NCI-H524 (cell line): ENCODE data around the gene CELSR2.
A peak's percentile ranks its signal among the peaks of the same experiment; 100 is the strongest.

Experiments
- DNase-seq, 2 experiments: peaks; one replicate each; lab custom pipeline; 2025; lab: John Stamatoyannopoulos, UW

CELSR2 gene

DNA sequence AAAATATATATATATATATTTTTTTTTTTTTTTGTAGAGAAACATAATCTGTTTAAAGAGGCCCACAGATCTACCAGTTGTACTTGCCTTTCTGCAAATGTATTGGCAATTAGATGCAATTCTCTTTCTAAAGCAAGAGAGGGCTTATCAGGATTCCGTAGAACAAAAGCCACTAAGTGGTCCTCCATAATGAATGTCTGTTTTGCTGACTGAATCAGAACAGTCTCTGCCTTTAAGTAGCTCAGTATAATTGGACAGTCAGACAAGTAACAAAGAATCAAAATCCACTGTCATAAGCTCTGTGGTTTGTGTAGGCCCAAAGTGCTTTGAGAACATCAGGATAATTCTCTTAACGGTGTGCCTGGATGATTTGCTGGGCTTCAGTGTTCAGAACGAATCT lies 18.3 kb upstream of the CELSR2 start:
- no peak for DNase-seq

DNA sequence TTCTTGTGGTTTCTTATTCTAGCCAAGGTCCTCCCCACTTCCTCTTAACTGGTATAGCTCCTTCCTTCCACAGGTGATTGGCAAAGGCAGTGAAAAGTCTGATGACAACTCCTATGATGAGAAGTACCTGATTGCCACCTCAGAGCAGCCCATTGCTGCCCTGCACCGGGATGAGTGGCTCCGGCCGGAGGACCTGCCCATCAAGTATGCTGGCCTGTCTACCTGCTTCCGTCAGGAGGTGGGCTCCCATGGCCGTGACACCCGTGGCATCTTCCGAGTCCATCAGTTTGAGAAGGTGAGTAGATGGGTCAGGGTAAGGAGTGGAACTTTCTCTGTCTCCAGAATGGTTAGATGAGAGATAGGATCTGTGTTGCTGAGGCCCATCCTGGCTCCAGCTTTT lies 14.2 kb upstream of the CELSR2 start:
- DNase-seq, result no peak

DNA sequence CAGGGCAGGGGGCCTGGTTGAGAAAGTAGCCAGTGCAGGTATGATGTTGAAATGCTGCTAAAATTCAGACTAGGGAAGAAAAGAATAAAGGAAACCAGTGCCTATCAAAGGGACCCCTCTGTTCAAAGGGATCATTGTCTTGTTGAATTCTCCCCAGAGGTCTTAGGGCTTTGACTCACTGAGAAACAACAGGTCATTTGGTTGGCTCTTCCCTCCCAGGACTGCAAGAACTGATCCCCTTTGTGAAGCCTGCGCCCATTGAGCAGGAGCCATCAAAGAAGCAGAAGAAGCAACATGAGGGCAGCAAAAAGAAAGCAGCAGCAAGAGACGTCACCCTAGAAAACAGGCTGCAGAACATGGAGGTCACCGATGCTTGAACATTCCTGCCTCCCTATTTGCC lies 11.8 kb upstream of the CELSR2 start:
- no peak for DNase-seq

DNA sequence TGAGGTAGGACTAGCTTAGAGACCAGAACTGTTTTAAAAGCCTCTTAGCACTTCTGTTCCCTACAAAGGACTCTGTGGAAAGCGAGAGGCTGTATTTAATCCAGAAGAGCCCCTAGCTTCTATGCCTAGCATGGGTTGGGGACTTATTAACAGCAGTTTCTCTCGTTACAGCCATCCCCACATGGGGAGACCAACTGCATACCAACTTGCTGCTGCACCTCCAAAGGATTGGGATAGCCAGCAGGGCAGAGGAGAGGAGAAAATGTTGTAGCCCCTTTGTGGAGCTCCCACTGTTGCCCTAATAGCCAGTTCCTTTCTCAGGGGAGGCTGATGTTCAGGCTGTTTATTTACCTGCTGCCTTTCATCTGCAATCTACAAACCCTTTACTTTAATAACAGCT lies 11.0 kb upstream of the CELSR2 start:
- no peak for DNase-seq

DNA sequence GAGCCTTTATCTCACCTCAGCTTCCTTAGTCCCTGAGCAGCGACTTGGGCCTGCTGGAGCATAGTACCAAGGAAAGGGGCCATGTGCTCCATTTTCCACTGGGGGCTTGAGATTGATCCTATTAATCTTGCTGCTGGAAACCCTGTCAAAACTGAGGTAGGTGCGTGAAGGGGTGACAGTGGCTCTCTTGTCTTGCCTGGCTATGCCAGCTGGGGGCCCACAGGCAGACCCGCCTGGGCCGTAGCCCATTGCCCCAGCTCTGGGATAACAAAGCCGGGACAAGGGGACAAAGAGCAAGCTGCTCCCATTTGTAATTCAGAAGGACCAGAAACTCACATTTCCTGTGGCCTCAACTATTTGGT lies 10.3 kb upstream of the CELSR2 start:
- no peak for DNase-seq

DNA sequence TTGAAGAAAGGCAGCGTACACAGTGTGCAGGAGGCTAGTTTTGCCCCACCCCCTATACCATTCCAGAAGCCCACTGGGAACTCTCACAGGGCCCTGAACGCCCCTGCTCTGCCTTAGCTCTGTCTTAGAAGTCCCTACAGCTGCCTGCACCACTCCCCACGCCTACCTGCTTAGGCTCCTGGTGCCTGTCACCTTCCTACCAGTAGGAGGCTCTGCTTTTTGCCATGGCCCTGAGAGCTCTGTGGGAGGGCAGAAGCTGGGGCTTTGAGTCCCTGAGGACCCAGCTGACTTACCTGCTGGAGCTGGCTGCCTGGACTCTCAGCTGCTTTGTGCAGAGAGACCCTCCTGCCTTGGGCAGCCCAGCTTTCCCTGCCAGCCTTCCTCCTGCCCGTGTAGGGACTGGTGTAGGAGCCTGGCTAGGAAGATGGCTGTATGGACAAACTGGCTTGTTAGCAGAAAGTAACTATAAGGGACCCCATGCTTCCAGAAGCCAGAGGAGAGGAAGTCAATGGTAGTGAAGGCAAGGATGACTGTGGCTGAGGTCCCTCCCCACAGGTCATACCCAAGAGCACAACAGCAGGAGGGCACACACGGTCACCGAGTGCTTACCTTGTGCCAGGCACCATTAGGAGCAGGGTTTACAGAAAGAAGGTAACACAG lies 9.8 kb upstream of the CELSR2 start:
- peak; percentile 45 to 56 for DNase-seq

DNA sequence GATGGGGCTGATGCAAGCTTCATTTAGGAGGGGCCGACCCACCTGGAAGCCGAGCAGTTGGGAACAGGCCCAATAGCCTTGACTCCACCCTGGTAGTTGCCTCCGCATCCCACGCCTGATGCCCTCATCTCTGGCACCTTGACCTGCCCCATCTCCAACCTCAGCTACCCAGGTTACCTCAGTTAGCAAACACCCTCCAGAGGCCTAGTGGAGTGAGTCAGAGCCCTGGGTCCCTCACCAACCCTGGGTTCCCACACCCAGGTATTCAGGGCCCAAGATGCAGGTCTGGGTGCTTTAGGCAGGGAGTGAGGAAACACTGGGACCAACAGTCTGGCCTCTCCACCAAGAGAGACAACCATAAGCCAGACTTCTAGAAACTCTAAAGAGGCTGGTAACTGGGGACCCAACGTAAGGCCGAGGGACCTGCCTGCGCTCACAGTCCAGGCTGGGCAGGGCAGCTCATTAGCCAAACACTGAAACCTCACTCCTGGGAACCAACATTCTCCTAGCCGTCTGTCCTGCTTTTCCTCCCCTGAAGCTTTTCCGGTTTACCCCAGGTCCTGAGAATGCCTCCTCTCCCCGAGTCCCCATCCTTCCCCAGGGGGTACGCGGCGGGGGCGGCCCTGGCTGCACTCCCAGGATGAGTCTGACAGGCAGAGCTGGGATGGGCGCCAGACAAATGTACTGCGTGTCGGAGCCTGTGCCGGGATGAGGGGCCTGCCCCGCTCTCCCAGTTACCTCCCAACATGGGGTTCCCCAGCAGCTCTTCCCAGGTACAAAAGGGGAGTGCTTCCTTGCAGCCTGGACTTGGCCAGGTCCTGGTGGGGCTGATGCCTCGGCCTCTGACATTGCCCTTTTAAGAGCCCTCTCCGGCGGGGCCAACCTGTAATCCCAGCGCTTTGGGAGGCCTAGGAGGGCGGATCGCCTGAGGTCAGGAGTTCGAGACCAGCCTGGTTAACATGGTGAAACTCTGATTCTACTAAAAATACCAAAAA lies 8.9 kb upstream of the CELSR2 start:
- DNase-seq, result no peak

DNA sequence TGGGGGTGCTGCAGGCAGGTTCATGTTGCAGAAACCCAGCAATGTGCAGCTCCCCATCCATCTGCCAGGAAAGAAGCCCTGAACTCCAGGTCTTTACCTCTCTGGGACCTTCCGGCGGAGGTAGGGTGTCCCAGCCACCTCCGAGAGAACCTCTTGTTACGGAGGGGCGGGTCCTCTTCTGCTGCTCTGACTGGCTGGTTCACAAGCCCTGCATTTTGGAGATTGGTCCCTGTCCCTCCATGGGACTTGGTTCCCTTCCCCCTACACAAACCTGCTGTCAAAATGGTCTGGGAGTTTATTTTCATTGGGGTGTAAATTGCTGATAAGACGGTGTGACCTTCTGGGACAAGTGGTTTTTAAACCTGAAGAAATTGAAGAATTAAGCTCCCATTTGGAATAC lies 8.0 kb upstream of the CELSR2 start:
- DNase-seq, result peak in 1 of 2 experiments; percentile 48

DNA sequence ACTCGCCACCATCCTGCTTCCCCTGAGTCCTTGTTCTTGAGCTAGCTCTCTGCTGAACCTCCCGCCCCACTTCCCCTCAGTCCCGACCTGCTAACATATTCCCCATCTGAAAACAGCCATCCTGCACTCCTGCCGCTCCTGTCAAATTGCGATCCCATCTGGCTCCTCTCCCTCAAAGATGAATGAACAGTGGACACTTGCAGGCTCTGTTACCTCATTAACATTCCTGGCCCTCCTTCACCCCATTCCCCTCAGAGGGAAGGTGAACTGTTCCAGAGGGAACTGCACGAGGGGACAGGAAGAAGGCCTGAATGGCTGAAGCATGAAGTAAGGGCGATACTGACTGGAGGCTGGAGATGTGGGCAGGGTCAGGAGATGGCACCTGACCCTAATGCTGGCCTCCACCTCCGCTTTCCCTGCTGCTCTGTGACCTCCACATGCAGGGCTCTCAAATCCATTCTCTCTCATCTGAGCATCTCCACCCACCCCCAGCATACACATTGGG lies 7.4 kb upstream of the CELSR2 start:
- peak; percentile 75 to 85 for DNase-seq

DNA sequence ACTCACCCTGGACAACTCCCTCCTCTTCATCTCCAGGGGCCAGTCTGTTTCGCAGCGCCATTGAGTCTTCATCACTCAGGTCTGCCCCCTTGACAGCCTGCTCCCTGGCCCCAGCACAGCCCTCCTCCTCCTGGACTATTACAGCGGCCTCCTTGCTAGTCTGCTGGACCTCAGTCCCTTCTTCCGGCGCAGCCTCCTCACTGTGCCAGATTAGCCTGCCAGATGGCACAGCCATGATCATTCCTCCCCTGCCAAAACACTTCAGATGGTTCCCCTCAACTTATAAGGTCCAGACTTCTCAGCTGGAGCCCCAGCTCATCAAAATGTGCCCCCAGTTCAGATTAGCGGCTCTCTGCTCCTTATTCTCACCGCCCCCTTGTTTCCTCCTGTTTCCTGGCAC lies 7.0 kb upstream of the CELSR2 start:
- DNase-seq, result peak; percentile 62 to 80

DNA sequence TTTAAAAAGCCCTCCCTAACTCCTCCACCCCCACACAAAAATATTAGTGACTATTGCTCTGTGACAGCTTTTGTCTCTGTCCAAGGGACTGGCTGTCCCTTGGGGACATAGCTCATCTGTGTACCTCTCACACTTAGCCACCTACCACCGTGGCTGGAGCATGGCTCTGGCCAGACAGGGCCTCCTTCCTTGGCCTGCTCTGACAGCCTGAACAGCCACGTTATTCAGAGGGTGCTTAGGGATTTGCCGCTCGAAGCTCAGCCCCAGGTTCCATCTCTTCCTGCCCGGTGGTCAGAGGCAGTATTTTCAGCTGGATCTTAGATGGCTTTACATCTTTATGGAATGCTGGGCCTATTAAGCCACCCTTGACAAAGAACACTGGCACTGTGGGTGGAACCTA lies 6.1 kb upstream of the CELSR2 start:
- peak in 1 of 2 experiments; percentile 14 for DNase-seq

DNA sequence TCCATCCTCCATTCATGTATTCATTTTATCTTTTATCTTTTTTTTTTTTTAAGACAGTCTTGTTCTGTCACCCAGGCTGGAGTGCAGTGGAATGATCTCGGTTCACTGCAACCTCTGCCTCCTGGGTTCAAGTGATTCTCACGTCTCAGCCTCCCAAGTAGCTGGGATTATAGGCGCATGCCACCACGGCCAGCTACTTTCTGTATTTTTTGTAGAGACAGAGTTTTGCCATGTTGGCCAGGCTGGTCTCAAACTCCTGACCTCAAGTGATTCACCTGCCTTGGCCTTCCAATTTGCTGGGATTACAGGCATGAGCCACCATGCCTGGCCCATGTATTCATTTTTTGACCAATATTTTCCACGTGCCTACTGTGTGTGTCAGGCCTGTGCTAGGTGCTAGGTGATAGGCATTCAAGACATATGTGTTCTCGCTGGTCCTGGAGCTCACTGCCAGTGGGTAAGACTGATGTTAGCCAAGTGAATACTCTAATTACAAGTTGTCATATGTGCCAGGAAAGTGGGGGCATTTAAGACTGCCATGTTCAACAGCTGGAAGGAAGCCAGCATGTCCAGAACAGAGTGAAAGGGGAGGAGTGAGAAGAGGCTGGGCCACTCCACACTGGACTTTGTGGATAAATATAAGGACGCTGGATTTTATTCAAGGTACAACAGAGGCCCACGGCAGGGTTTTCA lies 5.3 kb upstream of the CELSR2 start:
- DNase-seq, result peak; percentile 30 to 48

DNA sequence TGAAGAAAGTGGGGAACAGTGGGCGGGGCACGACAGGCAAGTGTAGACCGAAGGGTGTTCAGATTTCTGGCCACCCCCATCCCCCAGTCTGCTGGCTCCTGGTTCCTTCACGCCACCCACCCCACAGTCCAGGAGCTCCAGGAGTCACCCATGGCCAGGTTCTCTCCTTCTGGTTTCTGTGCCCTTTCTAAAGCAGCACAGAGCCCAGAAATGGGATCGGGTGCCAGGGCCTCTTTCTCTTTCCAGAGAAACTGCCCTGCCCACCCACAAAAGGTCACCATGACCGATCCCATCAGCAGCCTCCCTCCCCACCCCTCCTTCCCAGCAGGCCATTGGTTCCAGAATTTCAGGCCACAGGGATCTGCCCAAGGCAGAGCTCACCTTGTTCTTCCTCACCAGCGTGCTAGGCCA lies 3.2 kb upstream of the CELSR2 start:
- no peak for DNase-seq

DNA sequence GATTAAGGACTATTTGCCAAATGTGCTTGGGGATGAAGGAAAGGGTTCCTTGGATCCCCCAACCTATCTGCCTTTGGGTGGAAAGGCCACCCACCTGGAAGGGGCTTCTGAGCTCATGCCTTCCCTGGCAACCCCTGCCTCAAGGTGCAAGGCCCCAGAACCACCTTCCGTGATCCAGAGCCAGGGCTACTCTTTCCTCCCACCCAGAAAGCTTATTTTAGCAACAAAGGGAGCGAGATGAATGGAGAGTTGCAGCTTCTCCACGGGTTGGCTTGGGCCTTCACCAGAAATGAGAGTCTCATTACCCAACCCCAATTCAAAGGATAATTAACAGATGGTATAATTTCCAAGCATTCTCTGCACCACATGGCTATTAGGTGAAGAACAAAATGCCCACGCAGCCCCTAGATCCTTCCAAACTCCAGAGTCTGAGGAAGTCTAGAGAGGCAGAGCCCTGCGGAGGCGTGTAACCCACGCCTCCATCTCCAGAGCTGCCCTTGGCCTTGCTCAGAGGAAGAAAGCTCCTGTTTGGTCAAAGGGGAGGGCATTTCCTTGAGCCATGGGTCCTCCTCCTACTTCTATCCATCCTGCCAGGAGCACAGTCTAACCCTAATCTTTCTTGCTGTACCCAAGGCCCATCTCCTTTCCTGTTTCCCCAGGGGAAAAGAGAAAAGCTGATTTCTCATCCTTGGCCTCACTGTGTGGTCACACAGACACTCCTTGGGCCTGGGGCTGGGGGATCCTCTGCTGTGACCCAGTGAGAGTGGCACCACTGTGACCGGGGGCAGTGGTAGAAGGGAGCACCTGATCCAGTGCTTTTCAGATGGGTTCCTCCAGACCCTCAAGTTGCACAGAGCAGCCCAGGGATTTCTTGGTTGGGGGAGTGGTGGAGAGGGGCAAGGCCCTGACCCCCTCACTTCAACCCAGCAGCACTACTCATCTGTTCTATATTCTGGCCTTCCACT lies 1.7 kb upstream of the CELSR2 start:
- no peak for DNase-seq

DNA sequence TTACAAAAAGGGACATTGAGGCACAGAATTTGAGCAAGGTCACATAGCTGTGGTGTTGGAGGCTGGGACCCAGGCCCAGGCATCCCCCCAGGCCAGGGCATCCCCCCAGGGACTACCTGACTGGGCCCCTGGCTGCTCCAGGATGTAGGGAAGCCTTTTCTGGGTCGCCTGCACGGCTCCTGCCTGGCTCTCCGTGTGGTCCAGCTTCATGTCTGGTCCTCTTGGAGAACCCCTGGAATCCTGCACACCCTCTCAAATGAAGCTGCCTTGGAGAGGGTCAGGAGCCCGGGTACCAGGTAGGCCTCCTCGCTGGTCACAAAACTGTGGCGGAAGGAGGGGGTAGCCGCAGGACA lies 919 bp upstream of the CELSR2 start:
- no peak for DNase-seq

DNA sequence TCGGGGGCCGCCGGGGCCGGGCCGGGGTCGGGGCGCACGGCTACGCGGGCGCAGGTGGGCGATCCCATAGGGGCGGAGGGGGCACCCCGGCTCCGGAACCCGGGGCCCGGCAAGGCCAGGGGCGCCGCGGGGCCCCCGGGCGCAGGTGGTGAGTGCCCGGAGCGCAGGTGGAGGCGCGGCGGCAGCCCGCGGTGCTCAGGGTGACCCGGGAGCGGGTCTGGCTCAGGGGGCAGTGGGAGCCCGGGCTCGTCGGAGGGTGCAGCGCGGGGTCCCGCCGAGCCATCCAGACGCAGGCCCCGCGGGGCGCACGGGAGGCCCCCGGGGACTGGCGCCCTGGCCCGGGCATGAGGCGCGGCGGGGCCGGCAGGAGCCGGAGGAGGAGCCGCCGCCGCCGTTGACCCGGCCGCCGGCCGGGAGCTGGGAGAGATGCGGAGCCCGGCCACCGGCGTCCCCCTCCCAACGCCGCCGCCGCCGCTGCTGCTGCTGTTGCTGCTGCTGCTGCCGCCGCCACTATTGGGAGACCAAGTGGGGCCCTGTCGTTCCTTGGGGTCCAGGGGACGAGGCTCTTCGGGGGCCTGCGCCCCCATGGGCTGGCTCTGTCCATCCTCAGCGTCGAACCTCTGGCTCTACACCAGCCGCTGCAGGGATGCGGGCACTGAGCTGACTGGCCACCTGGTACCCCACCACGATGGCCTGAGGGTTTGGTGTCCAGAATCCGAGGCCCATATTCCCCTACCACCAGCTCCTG lies 489 bp downstream of the CELSR2 start:
- no peak for DNase-seq

DNA sequence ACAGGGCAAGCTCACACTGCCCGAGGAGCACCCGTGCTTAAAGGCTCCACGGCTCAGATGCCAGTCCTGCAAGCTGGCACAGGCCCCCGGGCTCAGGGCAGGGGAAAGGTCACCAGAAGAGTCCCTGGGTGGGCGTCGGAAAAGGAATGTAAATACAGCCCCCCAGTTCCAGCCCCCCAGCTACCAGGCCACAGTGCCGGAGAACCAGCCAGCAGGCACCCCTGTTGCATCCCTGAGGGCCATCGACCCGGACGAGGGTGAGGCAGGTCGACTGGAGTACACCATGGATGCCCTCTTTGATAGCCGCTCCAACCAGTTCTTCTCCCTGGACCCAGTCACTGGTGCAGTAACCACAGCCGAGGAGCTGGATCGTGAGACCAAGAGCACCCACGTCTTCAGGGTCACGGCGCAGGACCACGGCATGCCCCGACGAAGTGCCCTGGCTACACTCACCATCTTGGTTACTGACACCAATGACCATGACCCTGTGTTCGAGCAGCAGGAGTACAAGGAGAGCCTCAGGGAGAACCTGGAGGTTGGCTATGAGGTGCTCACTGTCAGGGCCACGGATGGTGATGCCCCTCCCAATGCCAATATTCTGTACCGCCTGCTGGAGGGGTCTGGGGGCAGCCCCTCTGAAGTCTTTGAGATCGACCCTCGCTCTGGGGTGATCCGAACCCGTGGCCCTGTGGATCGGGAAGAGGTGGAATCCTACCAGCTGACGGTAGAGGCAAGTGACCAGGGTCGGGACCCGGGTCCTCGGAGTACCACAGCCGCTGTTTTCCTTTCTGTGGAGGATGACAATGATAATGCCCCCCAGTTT lies 1.3 kb downstream of the CELSR2 start:
- DNase-seq, result no peak

DNA sequence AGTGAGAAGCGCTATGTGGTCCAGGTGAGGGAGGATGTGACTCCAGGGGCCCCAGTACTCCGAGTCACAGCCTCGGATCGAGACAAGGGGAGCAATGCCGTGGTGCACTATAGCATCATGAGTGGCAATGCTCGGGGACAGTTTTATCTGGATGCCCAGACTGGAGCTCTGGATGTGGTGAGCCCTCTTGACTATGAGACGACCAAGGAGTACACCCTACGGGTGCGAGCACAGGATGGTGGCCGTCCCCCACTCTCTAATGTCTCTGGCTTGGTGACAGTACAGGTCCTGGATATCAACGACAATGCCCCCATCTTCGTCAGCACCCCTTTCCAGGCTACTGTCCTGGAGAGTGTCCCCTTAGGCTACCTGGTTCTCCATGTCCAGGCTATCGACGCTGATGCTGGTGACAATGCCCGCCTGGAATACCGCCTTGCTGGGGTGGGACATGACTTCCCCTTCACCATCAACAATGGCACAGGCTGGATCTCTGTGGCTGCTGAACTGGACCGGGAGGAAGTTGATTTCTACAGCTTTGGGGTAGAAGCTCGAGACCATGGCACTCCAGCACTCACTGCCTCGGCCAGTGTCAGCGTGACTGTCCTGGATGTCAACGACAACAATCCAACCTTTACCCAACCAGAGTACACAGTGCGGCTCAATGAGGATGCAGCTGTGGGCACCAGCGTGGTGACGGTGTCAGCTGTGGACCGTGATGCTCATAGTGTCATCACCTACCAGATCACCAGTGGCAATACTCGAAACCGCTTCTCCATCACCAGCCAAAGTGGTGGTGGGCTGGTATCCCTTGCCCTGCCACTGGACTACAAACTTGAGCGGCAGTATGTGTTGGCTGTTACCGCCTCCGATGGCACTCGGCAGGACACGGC lies 2.2 kb downstream of the CELSR2 start:
- DNase-seq, result no peak
